GM12878 (cell line): Measurements from ENCODE around the gene WDR31. TPM values are rescaled to one million over a fixed set of nuclear protein-coding genes. Genes with fewer than 3 reads are reported as not detected.

ENCODE experiments used
- ATAC-seq: fragments of 200-7000 bp; cut with Tn5 transposase; 3 replicates; pipeline ENCODE4 v1.9.1; 2020; ENCODE audit warnings: mild to moderate bottlenecking, moderate library complexity
- BruUV-seq: library from RNA; stranded (reverse); fragments of 400-500 nt; replicated peaks from 2 replicates; lab custom pipeline; 2021; lab: Mats Ljungman, UMichigan
- CTCF ChIA-PET: fragments of 300-600 bp; sonication (Branson Sonifier 250); formaldehyde crosslinking; extraction: SDS; loops from one replicate; lab custom pipeline; 2021; ENCODE audit warnings: inconsistent platforms; lab: Yijun Ruan, JAX
- POLR2A ChIA-PET: fragments of 350-600 bp; formaldehyde crosslinking; extraction: SDS; loops from one replicate; lab custom pipeline; 2021; ENCODE audit warnings: inconsistent platforms; lab: Charles Lee
- RAD21 ChIA-PET: fragments of 300-600 bp; sonication (Branson Sonifier 250); formaldehyde crosslinking; loops from one replicate; lab custom pipeline; 2023; ENCODE audit warnings: antibody characterized with exemption; ENCODE audit not compliant: unreplicated experiment; lab: Charles Lee
- SMC1A ChIA-PET: fragments of 300-600 bp; sonication (Branson Sonifier 250); formaldehyde crosslinking; loops from one replicate; lab custom pipeline; 2023; ENCODE audit not compliant: unreplicated experiment, uncharacterized antibody; lab: Charles Lee
- DNase-seq: peaks from one replicate; pipeline ENCODE4 v3.0.0-alpha.2; 2011; ENCODE audit warnings: low read depth, low spot score
- FAIRE-seq: peaks from 3 replicates; lab custom pipeline; 2011; peaks lifted over from hg19 to GRCh38; lab: Jason Lieb, UNC
- H2AFZ ChIP-seq: 2 replicates; pipeline ENCODE4 v1.6.0; 2011; ENCODE audit warnings: low read depth, low read length, control low read depth; ENCODE audit not compliant: control insufficient read depth
- H3K27ac ChIP-seq: 2 replicates; pipeline ENCODE4 v1.5.1; 2011; ENCODE audit warnings: control low read depth; ENCODE audit not compliant: control insufficient read depth, insufficient read depth
- H3K27me3 ChIP-seq, 2 experiments: replicated peaks in 1 of 2; 2 replicates each; pipeline versions ENCODE4 v1.6.0 to v1.6.1; 2011; ENCODE audit warnings: low read length in 1 of 2; ENCODE audit not compliant: control insufficient read depth in 2 of 2, insufficient read depth in 2 of 2
- H3K36me3 ChIP-seq, 2 experiments: 2 replicates each; pipeline ENCODE4 v1.5.1; 2011; ENCODE audit warnings: low read length in 1 of 2; ENCODE audit not compliant: control insufficient read depth in 2 of 2, insufficient read depth in 2 of 2
- H3K4me1 ChIP-seq: 2 replicates; pipeline ENCODE4 v1.6.1; 2011; ENCODE audit warnings: mild to moderate bottlenecking, low read length, moderate library complexity, mixed read lengths; ENCODE audit not compliant: control insufficient read depth, insufficient read depth
- H3K4me2 ChIP-seq: 2 replicates; pipeline ENCODE4 v1.6.0; 2011; ENCODE audit warnings: control low read depth; ENCODE audit not compliant: control insufficient read depth, insufficient read depth
- H3K4me3 ChIP-seq: fragments of 200-600 bp; sonication (generic); 2 replicates; pipeline ENCODE4 v1.5.1; 2016
- H3K79me2 ChIP-seq: 2 replicates; pipeline ENCODE4 v1.6.0; 2011; ENCODE audit warnings: low read length; ENCODE audit not compliant: control insufficient read depth, insufficient read depth
- H3K9ac ChIP-seq: 2 replicates; pipeline ENCODE4 v1.8.0; 2011; ENCODE audit warnings: low read length, control low read depth, mixed read lengths; ENCODE audit not compliant: control insufficient read depth, insufficient read depth
- H3K9me3 ChIP-seq: replicated peaks from 3 replicates; pipeline ENCODE4 v1.5.1; 2011; ENCODE audit warnings: mild to moderate bottlenecking, low read length; ENCODE audit not compliant: control insufficient read depth, insufficient read depth
- H4K20me1 ChIP-seq: 2 replicates; pipeline ENCODE4 v1.6.0; 2011; ENCODE audit not compliant: control insufficient read depth, insufficient read depth
- BACH1 ChIP-seq: fragments of 450-650 bp; IDR thresholded peaks from 2 replicates; pipeline ENCODE4 v1.6.1; 2017; ENCODE audit warnings: mild to moderate bottlenecking, borderline replicate concordance
- EGR1 ChIP-seq, 2 experiments: IDR thresholded peaks; 1 replicate in 1 of 2; 2 replicates in 1 of 2; pipeline ENCODE4 v1.6.1; 2011 to 2012; ENCODE audit warnings: low read depth in 2 of 2, low read length in 2 of 2, borderline replicate concordance in 1 of 2, mild to moderate bottlenecking in 1 of 2, moderate library complexity in 1 of 2
- HCFC1 ChIP-seq: fragments of 150-350 bp; IDR thresholded peaks from 2 replicates; pipeline ENCODE4 v1.6.1; 2014; ENCODE audit warnings: low read length
- SREBF2 ChIP-seq: IDR thresholded peaks from 2 replicates; pipeline ENCODE4 v1.6.1; 2012; ENCODE audit warnings: mild to moderate bottlenecking, low read length
- STAT1 ChIP-seq: fragments of 450-650 bp; conservative IDR thresholded peaks from 2 replicates; pipeline ENCODE4 v1.6.1; 2014; ENCODE audit warnings: antibody characterized with exemption, mild to moderate bottlenecking
- TBL1XR1 ChIP-seq: IDR thresholded peaks from 2 replicates; pipeline ENCODE4 v1.6.1; 2012; ENCODE audit warnings: low read depth, low read length, improper control_type of control experiment
- ZBTB40 ChIP-seq: fragments of 450-650 bp; IDR thresholded peaks from 2 replicates; pipeline ENCODE4 v1.6.1; 2016; ENCODE audit warnings: mild to moderate bottlenecking, moderate library complexity, borderline replicate concordance
- ZNF384 ChIP-seq: IDR thresholded peaks from 2 replicates; pipeline ENCODE4 v1.6.1; 2012; ENCODE audit warnings: low read depth, mild to moderate bottlenecking, low read length, improper control_type of control experiment, borderline replicate concordance
- WGBS: methylation state at CpG from one replicate; pipeline ENCODE4 v1.1.6; 2016; ENCODE audit warnings: low lambda C conversion rate; ENCODE audit not compliant: insufficient replicate concordance, insufficient coverage; ENCODE audit errors: missing lambda C conversion rate; 5-methylcytosine and 5-hydroxymethylcytosine counted together
- in situ Hi-C: fragments of 300-500 bp; cut with MboI; formaldehyde crosslinking; loops from 9 replicates; pipeline ENCODE4 v1.14.3; 2018; ENCODE audit warnings: mixed read lengths
- intact Hi-C: fragments of 100-400 bp; cut with micrococcal nuclease; formaldehyde crosslinking; loops from one replicate; pipeline ENCODE4 v1.14.2; 2022; ENCODE audit not compliant: unreplicated experiment
- polyA plus RNA-seq, 11 experiments: library from polyadenylated mRNA; depleted of rRNA in 4 of 11; unstranded in 6 of 11; stranded (reverse) in 5 of 11; fragments of >200 nt; fragmentation: Nextera tagmentation in 4 of 11; fragmentation: Illumina TruSeq in 1 of 11; extraction: Ambion mirVana in 4 of 11; extraction: Trizol in 1 of 11; gene quantifications; 1 replicate in 1 of 11; 2 replicates in 10 of 11; pipeline versions ENCODE4 v1.2.1 to v1.2.3, GENCODE V29; 2011 to 2016; ENCODE audit warnings: inconsistent platforms in 2 of 11, missing spikeins in 2 of 11, low read depth in 1 of 11
- total RNA-seq, 4 experiments: library from RNA; depleted of rRNA in 3 of 4; stranded (reverse); fragments of >200 nt in 3 of 4; fragmentation: Illumina TruSeq in 1 of 4; extraction: Trizol in 1 of 4; gene quantifications; 2 replicates each; pipeline versions ENCODE4 v1.2.1 to v1.2.3, GENCODE V29; 2013 to 2021
- TF ChIP-seq, protein P1 (sequence below): fragments of 450-650 bp; IDR thresholded peaks from 2 replicates; pipeline ENCODE4 v1.6.1; 2017; ENCODE audit warnings: mild to moderate bottlenecking, moderate library complexity

The WDR31 gene
- total and polyA plus RNA-seq, 10 of the 15 experiments (the other 5 are each of a cell fraction or from before 2014, with no cell fraction given): 0.26 to 1.7 (median 0.79) TPM

- no peak for TF ChIP-seq ZNF384
- no peak for TF ChIP-seq TBL1XR1
These were observed 46.7 kb upstream of the WDR31 start (continued) for GRCh38 chr9:113386571-113387393.

- Histone ChIP-seq H3K79me2 (no peaks in the 10 kb centered on the region), H3K27ac (no peak overlapping the region), H3K9ac (no peak overlapping the region), H3K4me2 (no peak overlapping the region), H3K4me1 (peaks cover 7% of the 10 kb centered on the region), H3K9me3 (no peaks in the 10 kb centered on the region), H4K20me1 (no peaks in the 10 kb centered on the region), H3K4me3 (no peak overlapping the region), H3K27me3 (no peaks in the 10 kb centered on the region), H3K36me3 (0 out of 4 replicates have a peak, but pooled peaks cover 0 to under 1% of the 10 kb centered on the region in 2 experiments), H2AFZ (no peak overlapping the region)
- ChIA-PET SMC1A (interaction anchor here (0.6 to 1.5 kb wide), 2 partner anchors 110 to 162 kb away, joined by 3 read pairs; no protein-coding TSS in a partner anchor), POLR2A (no interaction called here), RAD21 (interaction anchor here (1.5 kb wide), 1 partner anchor 28 kb away, joined by 4 read pairs; no protein-coding TSS in a partner anchor), CTCF (no interaction called here)
- DNase-seq (no peak), FAIRE-seq (no peak), ATAC-seq (no peak)
- BruUV-seq: no TSS peak
- in situ Hi-C loops: no loop called here
- intact Hi-C loops: loop anchor here (5.0 kb wide), 1 partner anchor 160 kb away; the partner anchor contains the start of genes FKBP15 and SLC31A1
- 90% methylated on average over 8 of the region's 8 CpGs for WGBS
- TF ChIP-seq STAT1 (no peak), ZBTB40 (no peak), BACH1 (no peak), SREBF2 (no peak), EGR1 (IDR thresholded peaks at IDR 0.05; ENCODE audit: borderline replicate concordance in 1 of 2, low read depth in 2 of 2, low read length in 2 of 2) (no peak), HCFC1 (no peak)
- TF ChIP-seq, protein P1, sequence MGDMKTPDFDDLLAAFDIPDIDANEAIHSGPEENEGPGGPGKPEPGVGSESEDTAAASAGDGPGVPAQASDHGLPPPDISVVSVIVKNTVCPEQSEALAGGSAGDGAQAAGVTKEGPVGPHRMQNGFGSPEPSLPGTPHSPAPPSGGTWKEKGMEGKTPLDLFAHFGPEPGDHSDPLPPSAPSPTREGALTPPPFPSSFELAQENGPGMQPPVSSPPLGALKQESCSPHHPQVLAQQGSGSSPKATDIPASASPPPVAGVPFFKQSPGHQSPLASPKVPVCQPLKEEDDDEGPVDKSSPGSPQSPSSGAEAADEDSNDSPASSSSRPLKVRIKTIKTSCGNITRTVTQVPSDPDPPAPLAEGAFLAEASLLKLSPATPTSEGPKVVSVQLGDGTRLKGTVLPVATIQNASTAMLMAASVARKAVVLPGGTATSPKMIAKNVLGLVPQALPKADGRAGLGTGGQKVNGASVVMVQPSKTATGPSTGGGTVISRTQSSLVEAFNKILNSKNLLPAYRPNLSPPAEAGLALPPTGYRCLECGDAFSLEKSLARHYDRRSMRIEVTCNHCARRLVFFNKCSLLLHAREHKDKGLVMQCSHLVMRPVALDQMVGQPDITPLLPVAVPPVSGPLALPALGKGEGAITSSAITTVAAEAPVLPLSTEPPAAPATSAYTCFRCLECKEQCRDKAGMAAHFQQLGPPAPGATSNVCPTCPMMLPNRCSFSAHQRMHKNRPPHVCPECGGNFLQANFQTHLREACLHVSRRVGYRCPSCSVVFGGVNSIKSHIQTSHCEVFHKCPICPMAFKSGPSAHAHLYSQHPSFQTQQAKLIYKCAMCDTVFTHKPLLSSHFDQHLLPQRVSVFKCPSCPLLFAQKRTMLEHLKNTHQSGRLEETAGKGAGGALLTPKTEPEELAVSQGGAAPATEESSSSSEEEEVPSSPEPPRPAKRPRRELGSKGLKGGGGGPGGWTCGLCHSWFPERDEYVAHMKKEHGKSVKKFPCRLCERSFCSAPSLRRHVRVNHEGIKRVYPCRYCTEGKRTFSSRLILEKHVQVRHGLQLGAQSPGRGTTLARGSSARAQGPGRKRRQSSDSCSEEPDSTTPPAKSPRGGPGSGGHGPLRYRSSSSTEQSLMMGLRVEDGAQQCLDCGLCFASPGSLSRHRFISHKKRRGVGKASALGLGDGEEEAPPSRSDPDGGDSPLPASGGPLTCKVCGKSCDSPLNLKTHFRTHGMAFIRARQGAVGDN: no peak
These were observed 41.9 kb upstream of the WDR31 start for GRCh38 chr9:113381909-113382411.
